Neural crest cell (in vitro differentiated cells): ENCODE measurements around the gene ADRA2B. TPM values are rescaled to one million over a fixed set of nuclear protein-coding genes. Genes with fewer than 3 reads are reported as not detected.
"Not testable (repeated sequence)": the region's sequence is repeated elsewhere in the genome, so short reads cannot be mapped to it uniquely, and the experiment has no call there.

Source experiments
- DNase-seq: peaks from one replicate; pipeline ENCODE4 v3.0.0; 2021; ENCODE audit warnings: low read depth, mixed read lengths, low spot score
- H3K27ac Mint-ChIP-seq: one replicate; pipeline ENCODE4 v1.8.0; 2021; ENCODE audit warnings: mild to moderate bottlenecking, mixed read lengths; ENCODE audit not compliant: unreplicated experiment
- H3K27me3 Mint-ChIP-seq: 2 replicates; pipeline ENCODE4 v1.8.0; 2021; ENCODE audit warnings: low read depth, mild to moderate bottlenecking, mixed read lengths
- H3K36me3 Mint-ChIP-seq: 2 replicates; pipeline ENCODE4 v1.8.0; 2021; ENCODE audit warnings: low read depth, mild to moderate bottlenecking, mixed read lengths
- H3K4me1 Mint-ChIP-seq: 2 replicates; pipeline ENCODE4 v1.8.0; 2021; ENCODE audit warnings: mixed read lengths
- H3K4me3 Mint-ChIP-seq: one replicate; pipeline ENCODE4 v1.8.0; 2021; ENCODE audit warnings: mild to moderate bottlenecking, mixed read lengths
- H3K9me3 Mint-ChIP-seq: 2 replicates; pipeline ENCODE4 v1.8.0; 2021; ENCODE audit warnings: mixed read lengths
- CTCF ChIP-seq: fragments of 200-600 bp; sonication (generic); conservative IDR thresholded peaks from 2 replicates; pipeline ENCODE4 v1.5.0; 2021; ENCODE audit warnings: antibody characterized with exemption, mild to moderate bottlenecking
- total RNA-seq: library from RNA; stranded (reverse); gene quantifications from 2 replicates; pipeline ENCODE4 v1.2.1, GENCODE V29; 2021

Gene ADRA2B
- total RNA-seq, 1 donor from 2014 or later = 0.79 TPM

- H3K36me3 Mint-ChIP-seq = no peaks in the 10 kb centered on the region
- peaks cover 5% of the 10 kb centered on the region for H3K4me1 Mint-ChIP-seq
- no peaks in the 10 kb centered on the region for H3K27me3 Mint-ChIP-seq
- no peak overlapping the region for H3K4me3 Mint-ChIP-seq
- peaks cover 4% of the 10 kb centered on the region for H3K9me3 Mint-ChIP-seq
- no peak overlapping the region for H3K27ac Mint-ChIP-seq
- no peak for TF ChIP-seq CTCF
- DNase-seq = no peak
Observed at GRCh38 chr2:96081042-96081441, 35.3 kb downstream of the ADRA2B start.

DNA sequence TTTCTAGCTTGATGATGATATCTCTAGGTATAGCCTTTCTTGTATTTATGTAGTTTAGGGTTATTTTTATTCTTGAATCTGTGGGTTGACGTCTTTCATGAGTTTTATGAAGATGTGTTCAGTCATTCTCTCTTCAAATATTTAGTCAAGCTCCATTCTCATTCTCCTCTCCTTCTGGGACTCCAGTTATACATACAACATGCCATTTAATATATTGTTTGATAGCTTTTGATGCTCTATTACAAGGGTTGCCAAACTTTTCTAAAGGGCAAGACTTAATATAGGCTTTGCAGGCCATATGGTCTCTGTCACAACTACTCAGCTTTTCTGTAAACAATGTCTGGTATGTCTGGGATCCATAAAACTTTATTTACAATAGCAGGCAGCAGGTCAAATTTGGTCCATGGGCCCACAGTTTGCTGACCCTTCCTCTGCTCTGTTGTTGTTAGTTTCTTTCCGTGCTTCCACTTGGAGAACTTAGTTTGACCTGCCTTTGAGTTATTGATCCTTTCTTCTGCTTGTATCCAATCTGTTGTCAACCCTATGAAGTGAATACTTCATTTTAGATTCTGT is 41.1 kb downstream of the ADRA2B start:
- H3K27ac Mint-ChIP-seq = no peak overlapping the region
- no peak overlapping the region for H3K4me3 Mint-ChIP-seq
- H3K4me1 Mint-ChIP-seq = peaks cover 13% of the 10 kb centered on the region
- peaks cover 2% of the 10 kb centered on the region for H3K9me3 Mint-ChIP-seq
- no peaks in the 10 kb centered on the region for H3K36me3 Mint-ChIP-seq
- no peak for DNase-seq
- no peak for TF ChIP-seq CTCF
- no peaks in the 10 kb centered on the region for H3K27me3 Mint-ChIP-seq

GRCh38 chr2:96074156-96074555 is 42.2 kb downstream of the ADRA2B start:
- H3K9me3 Mint-ChIP-seq = peaks cover 2% of the 10 kb centered on the region
- H3K27ac Mint-ChIP-seq = no peak overlapping the region
- no peak for DNase-seq
- no peaks in the 10 kb centered on the region for H3K27me3 Mint-ChIP-seq
- H3K4me1 Mint-ChIP-seq = peaks cover 13% of the 10 kb centered on the region
- no peak for TF ChIP-seq CTCF
- no peak overlapping the region for H3K4me3 Mint-ChIP-seq
- no peaks in the 10 kb centered on the region for H3K36me3 Mint-ChIP-seq

DNA sequence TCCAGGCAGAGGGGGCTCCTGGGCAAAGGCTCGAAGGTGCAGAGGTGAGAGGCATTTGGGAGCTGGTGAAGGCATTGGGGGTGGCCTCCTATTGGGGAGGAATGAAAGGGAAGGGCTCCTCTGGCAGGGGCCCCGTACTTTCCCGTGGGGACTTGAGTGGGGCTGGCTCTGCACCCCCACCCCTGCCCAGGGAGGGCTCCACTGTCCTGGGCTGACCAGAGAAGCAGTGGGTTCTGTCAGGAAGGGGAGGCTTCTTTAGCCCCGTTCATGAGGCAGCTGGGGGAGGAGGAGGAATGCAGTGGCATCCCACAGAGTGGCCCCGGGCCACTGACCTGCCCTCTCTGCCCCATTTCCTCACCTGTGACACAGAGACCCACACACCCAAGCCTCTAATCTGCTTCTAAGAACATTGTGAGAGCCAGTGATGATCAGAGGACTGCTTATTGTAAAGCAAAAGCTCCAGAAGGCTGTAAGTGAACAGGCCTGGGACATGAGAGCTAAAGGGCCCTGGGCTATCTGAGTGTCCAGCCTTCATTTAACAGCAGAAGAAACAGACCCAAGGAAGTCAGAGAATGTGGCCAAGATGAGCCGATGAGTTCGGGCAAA is 43.1 kb downstream of the ADRA2B start:
- Mint-ChIP-seq H3K27me3 (no peaks in the 10 kb centered on the region), H3K4me3 (no peak overlapping the region), H3K4me1 (peaks cover 13% of the 10 kb centered on the region), H3K36me3 (no peaks in the 10 kb centered on the region), H3K27ac (peak overlapping the region; percentile 35), H3K9me3 (peaks cover 2% of the 10 kb centered on the region)
- no peak for TF ChIP-seq CTCF
- DNase-seq = no peak

DNA sequence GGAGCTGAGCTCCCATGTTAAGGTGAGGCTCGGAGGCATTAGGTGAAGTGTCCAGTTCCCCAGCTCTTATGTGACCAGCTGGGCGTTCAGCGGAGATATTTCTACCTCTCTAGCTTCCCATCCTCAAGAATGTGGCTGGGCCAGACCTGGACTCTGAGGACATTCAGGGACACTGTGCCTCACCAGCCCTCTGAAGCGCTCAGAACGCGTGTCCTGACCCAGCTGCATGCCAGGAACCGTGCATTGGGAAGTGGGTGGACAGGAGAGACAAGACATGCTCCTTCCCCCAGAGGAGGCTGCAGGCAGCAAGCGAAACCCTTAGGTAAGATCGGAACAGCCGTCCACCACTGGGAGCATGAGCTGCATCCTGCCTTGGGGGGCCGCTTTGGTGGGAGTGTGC is 43.6 kb downstream of the ADRA2B start:
- no peaks in the 10 kb centered on the region for H3K36me3 Mint-ChIP-seq
- DNase-seq = no peak
- H3K9me3 Mint-ChIP-seq = peaks cover 2% of the 10 kb centered on the region
- H3K4me3 Mint-ChIP-seq = no peak overlapping the region
- H3K27ac Mint-ChIP-seq = peak overlapping the region; percentile 35
- no peaks in the 10 kb centered on the region for H3K27me3 Mint-ChIP-seq
- H3K4me1 Mint-ChIP-seq = peaks cover 13% of the 10 kb centered on the region
- TF ChIP-seq CTCF = no peak

DNA sequence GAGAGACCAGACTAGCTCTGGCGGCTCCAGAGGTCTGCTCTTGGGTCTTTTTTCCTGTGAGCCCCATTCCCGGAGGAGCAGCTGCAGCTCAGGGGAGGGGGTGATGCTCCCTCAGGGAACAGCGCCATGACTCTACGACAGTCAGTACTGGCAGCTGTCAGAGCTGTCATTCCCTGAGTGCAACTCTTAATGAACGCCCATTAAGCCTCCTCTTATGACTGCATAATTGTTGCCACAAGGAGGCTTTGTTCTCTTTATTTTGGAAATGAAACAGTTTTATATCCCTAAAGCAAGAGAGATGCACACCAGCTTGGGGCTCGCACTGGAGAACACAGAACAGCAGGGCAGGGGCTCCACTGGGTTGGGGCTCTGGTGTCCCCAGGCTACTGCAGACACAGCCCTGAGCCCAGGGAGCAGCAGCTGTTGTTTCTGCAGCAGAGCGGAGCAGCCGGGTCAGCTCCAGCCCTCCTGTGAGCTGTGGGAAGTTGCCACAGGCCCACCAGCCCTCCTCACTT is 44.3 kb downstream of the ADRA2B start:
- DNase-seq, H3K9me3 Mint-ChIP-seq, H3K4me3 Mint-ChIP-seq, H3K27me3 Mint-ChIP-seq, H3K36me3 Mint-ChIP-seq: not testable (repeated sequence)
- Mint-ChIP-seq H3K27ac (peak overlapping the region; percentile 12), H3K4me1 (peaks cover 13% of the 10 kb centered on the region)

- peak overlapping the region; percentile 12 for H3K27ac Mint-ChIP-seq
- DNase-seq, H3K9me3 Mint-ChIP-seq, H3K36me3 Mint-ChIP-seq, H3K4me3 Mint-ChIP-seq, H3K27me3 Mint-ChIP-seq: not testable (repeated sequence)
- peaks cover 13% of the 10 kb centered on the region for H3K4me1 Mint-ChIP-seq
Observed at GRCh38 chr2:96071087-96071976, 45.0 kb downstream of the ADRA2B start.

- H3K27ac Mint-ChIP-seq, H3K36me3 Mint-ChIP-seq, DNase-seq, H3K9me3 Mint-ChIP-seq, H3K4me3 Mint-ChIP-seq, H3K27me3 Mint-ChIP-seq: not testable (repeated sequence)
- H3K4me1 Mint-ChIP-seq = peaks cover 13% of the 10 kb centered on the region
Observed at GRCh38 chr2:96070351-96070750, 46.0 kb downstream of the ADRA2B start.
